Tracheal epithelial cell (primary cell): ENCODE data around the gene ACHE. TPM values are rescaled to one million over a fixed set of nuclear protein-coding genes. Genes with fewer than 3 reads are reported as not detected.

Experiments
- total RNA-seq: library from RNA; depleted of rRNA; stranded (reverse); fragments of >200 nt; gene quantifications from 2 replicates; pipeline ENCODE4 v1.2.1, GENCODE V29; 2014

Gene ACHE
- 0.24 TPM in 1 of 2 replicates, not detected in the other for total RNA-seq

DNA sequence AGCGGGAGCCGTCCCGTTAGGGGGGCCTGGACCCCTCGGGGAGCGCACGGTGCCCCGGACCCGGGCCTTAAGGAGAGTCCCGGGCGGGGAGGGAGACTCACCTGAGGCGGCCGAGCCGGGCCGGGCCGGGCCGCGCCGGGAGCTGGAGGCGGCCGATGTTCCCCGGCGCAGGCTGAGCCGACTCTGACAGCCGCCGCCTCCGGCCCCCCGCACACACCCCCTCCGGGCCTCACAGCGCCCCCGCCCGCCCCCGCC lies at the start of gene ACHE:
Gene ACHE (minus strand): TSS at position 188 of the 255 bp plus-strand sequence. CDS start 1,656 bp downstream, outside the sequence.

DNA sequence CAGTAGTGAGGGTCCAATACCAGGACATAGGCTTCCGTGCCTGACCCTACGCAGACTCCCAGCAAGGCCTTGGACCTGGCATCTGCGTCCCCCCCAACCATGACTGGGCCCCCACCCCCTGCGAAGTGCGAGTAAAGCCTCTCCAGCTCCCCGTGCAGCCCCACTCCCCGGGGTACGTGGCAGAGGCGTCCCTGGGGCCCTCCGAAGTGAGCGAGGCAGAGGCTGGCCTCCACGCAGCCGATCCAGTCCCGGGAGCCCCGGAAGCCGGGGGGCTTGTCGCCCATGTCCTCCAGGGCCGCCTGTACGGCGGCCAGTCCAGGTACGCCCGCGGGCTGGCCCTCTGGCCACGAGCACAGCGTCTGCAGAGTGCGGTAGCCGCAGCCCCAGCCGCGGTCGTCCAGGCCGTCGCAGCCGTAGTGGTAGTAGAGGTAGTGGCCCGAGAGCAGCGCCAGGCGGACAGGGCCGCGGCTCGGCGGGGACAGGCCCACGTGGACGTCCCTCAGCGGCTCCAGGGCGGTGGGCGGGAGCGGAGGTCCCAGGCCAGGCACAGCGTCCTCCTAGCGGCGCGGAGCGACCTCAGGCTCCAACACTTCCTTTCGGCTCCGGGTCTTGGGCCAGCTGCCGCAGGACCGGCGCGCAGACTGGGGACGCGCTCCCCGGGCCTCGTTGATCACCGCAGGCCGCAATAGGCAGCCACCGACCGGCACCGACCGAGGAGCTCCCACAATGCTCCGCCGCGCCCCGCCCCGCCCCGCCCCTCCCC lies 6.5 kb downstream of the ACHE start, which contains the start of gene UFSP1:
Gene UFSP1 (minus strand): TSS at position 728 of the 763 bp plus-strand sequence. CDS start 444 bp downstream, at position 284.

DNA sequence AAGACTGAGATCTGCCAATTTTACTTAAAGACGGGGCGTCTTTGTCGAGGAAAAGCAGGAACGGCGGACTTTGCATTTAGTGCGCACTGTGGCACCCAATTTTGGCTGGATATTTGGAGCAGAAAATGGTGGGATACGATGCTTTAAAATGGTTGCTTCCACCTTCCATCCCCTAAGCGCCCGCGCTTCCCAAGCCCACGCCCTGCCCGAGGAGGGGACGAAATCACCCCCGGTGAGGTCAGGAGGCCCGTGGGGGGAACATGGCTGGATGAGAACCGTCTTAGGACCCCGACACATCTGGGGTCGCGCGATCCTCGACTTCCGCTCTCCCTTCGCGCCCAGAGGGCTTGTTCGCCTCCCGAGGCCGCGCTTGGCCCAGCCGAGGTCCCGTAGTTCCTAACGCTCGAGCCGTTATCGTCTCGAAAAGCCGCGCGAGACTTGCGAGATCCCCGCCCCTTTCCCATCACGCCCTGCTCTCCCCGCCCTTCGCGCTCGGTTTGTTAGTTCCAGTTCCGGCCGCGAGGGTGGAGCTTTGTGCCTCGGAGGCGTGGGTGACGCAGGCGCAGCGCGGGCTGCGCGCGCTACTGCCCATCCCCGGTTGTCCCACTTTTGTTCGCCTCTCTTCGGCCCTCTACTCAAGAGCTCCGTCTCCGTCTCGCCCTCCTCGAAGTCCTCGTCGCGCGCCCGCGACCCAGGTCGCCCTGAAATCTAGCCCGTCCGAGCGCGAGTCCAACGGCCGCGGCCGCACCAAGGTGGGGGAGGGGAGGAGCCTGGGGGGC lies 20.9 kb downstream of the ACHE start, which contains the start of gene SRRT:
Gene SRRT (plus strand): TSS at position 527 of the 779 bp plus-strand sequence. CDS start 488 bp downstream, outside the sequence.

GRCh38 chr7:100867040-100867775 lies 28.5 kb downstream of the ACHE start, which contains the start of gene TRIP6:
Gene TRIP6 (plus strand): TSS chr7:100867387. CDS start chr7:100867498, 111 bp downstream.

DNA sequence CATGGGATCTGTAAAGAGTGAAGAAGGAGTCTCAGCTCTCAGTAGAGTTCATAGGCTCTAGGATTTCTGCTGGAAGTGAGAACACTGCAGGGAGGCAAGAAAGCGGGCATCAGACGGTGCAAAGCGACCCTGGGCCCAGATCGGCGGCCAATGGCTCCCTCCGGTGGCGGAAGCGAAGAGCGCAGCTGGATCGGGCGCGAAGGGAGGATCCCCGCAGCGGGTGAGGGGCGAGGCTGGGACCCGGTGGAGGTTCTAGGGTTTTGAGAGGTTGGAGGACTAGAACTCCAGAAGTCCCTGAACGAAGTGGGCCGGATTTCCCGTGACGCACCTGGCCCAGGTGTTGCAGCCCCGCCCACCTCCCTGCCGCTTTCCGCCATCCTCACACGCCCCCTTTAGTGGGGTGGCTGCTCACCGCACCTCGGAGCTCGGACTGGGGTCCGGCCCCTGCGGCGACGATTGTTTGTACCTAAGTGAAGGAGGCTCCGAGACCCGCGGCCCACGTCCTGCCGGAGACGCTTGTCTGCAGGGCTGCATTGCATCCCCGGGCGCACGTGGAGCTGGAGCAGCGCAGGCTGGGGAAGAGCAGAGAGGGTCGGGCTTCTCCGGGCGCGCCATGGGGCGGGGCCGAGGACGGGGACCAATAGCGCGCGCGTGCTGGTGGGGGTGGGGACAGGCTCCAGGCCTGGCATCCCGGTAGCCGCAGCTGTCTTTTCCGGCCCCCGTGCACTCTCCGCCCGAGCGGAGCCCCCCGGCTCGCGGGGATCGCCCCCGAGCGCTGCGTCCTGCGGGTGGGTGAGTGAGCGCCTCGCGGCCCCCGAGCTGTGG lies 43.4 kb downstream of the ACHE start, which contains the start of gene SLC12A9:
Gene SLC12A9 (plus strand): TSS at position 666 of the 825 bp plus-strand sequence. CDS start 1,485 bp downstream, outside the sequence.

Other genes with a start within 250 kb of the ACHE start
- gene ACTL6B, start 239.4 kb downstream of the ACHE start, total RNA-seq, result not detected in 2 replicates
- gene GNB2, start 222.1 kb downstream of the ACHE start, total RNA-seq, result 99.3 and 110 TPM in 2 replicates
- gene GIGYF1, start 201.6 kb downstream of the ACHE start, total RNA-seq, result 12.3 and 15.1 TPM in 2 replicates
- gene POP7, start 189.8 kb downstream of the ACHE start, total RNA-seq, result 40.7 and 63.1 TPM in 2 replicates
- gene EPO, start 175.4 kb downstream of the ACHE start, total RNA-seq, result not detected in 2 replicates
- gene ZAN, start 162.3 kb downstream of the ACHE start, total RNA-seq, result not detected in 2 replicates
- 129 and 175 TPM in 2 replicates for gene EPHB4, start 68.4 kb downstream of the ACHE start, total RNA-seq
- 17.9 and 18.3 TPM in 2 replicates for gene SLC12A9, start 43.2 kb downstream of the ACHE start, total RNA-seq
- 69.6 and 75.5 TPM in 2 replicates for gene TRIP6, start 28.5 kb downstream of the ACHE start, total RNA-seq
- gene SRRT, start 20.8 kb downstream of the ACHE start, total RNA-seq, result 22.0 and 30.8 TPM in 2 replicates
- gene UFSP1, start 6.2 kb downstream of the ACHE start, total RNA-seq, result 8.3 and 14.7 TPM in 2 replicates
- not detected in 2 replicates for gene MUC3A, start 53.6 kb upstream of the ACHE start, total RNA-seq
- not detected in 2 replicates for gene MUC12, start 73.7 kb upstream of the ACHE start, total RNA-seq
- not detected in 2 replicates for gene MUC17, start 124.2 kb upstream of the ACHE start, total RNA-seq
- gene TRIM56, start 189.6 kb upstream of the ACHE start, total RNA-seq, result 8.2 and 9.6 TPM in 2 replicates
- gene SERPINE1, start 231.2 kb upstream of the ACHE start, total RNA-seq, result 126 and 446 TPM in 2 replicates